ENCODE measurements around the gene CELF5.
A peak's percentile ranks its signal among the peaks of the same experiment; 100 is the strongest.
"Not testable (repeated sequence)": the region's sequence is repeated elsewhere in the genome, so short reads cannot be mapped to it uniquely, and the experiment has no call there.

Gene CELF5

GRCh38 chr19:3322199-3322978, 97.9 kb downstream of the CELF5 start:
- no peak for DNase-seq (ENCODE audit: low spot score)

GRCh38 chr19:3323026-3323425, 98.6 kb downstream of the CELF5 start:
- DNase-seq (ENCODE audit: low spot score) = no peak

GRCh38 chr19:3323658-3324057, 99.2 kb downstream of the CELF5 start:
- DNase-seq (ENCODE audit: low spot score) = no peak

GRCh38 chr19:3324405-3324856, 100.0 kb downstream of the CELF5 start:
- DNase-seq (ENCODE audit: low spot score) = peak; percentile 63

GRCh38 chr19:3325451-3325850, 101.0 kb downstream of the CELF5 start:
- no peak for DNase-seq (ENCODE audit: low spot score)

- no peak for DNase-seq (ENCODE audit: low spot score)
Measured at GRCh38 chr19:3328743-3329142, 104.3 kb downstream of the CELF5 start.

GRCh38 chr19:3330047-3330446, 105.6 kb downstream of the CELF5 start:
- DNase-seq (ENCODE audit: low spot score) = no peak

- not testable (repeated sequence) for DNase-seq (ENCODE audit: low spot score)
Measured at GRCh38 chr19:3332232-3332631, 107.8 kb downstream of the CELF5 start.

- no peak for DNase-seq (ENCODE audit: low spot score)
Measured at GRCh38 chr19:3333020-3333583, 108.6 kb downstream of the CELF5 start.

- DNase-seq (ENCODE audit: low spot score) = no peak
Measured at GRCh38 chr19:3333662-3334061, 109.2 kb downstream of the CELF5 start.

GRCh38 chr19:3334749-3335430, 110.4 kb downstream of the CELF5 start:
- not testable (repeated sequence) for DNase-seq (ENCODE audit: low spot score)

- DNase-seq (ENCODE audit: low spot score) = peak; percentile 56
Measured at GRCh38 chr19:3335431-3336350, 111.2 kb downstream of the CELF5 start.

- DNase-seq (ENCODE audit: low spot score) = no peak
Measured at GRCh38 chr19:3336351-3336679, 111.9 kb downstream of the CELF5 start.

- peak; percentile 72 for DNase-seq (ENCODE audit: low spot score)
Measured at GRCh38 chr19:3336680-3337523, 112.4 kb downstream of the CELF5 start.

- no peak for DNase-seq (ENCODE audit: low spot score)
Measured at GRCh38 chr19:3338541-3339181, 114.2 kb downstream of the CELF5 start.

GRCh38 chr19:3340340-3340739, 115.9 kb downstream of the CELF5 start:
- no peak for DNase-seq (ENCODE audit: low spot score)

- DNase-seq (ENCODE audit: low spot score) = no peak
Measured at GRCh38 chr19:3342246-3342645, 117.8 kb downstream of the CELF5 start.

- DNase-seq (ENCODE audit: low spot score) = not testable (repeated sequence)
Measured at GRCh38 chr19:3342962-3343361, 118.5 kb downstream of the CELF5 start.

GRCh38 chr19:3343619-3344502, 119.4 kb downstream of the CELF5 start:
- DNase-seq (ENCODE audit: low spot score) = peak; percentile 95

Measured in AG08396 (cell line).